Breast epithelium (tissue), 4 donors: ENCODE measurements around the gene RGS7. TPM values are rescaled to one million over a fixed set of nuclear protein-coding genes. Genes with fewer than 3 reads are reported as not detected.

Source experiments
- DNase-seq, 2 donors: peaks; one replicate each; pipeline ENCODE4 v3.0.0-alpha.2; 2019; ENCODE audit warnings: low spot score in 2 of 2
- H3K27ac ChIP-seq, 2 donors: fragments of 200-600 bp; sonication (generic) in 1 of 2; one replicate each; pipeline ENCODE4 v1.5.1; 2016 to 2019; ENCODE audit warnings: mild to moderate bottlenecking in 1 of 2
- H3K27me3 ChIP-seq, 2 donors: fragments of 200-600 bp; sonication (generic) in 1 of 2; one replicate each; pipeline versions ENCODE4 v1.5.1 to v1.6.0; 2017 to 2019; ENCODE audit warnings: control low read depth in 1 of 2, mild to moderate bottlenecking in 1 of 2
- H3K36me3 ChIP-seq: fragments of 200-600 bp; one replicate; pipeline ENCODE4 v1.5.1; 2019
- H3K4me1 ChIP-seq, 2 donors: fragments of 200-600 bp; sonication (generic); one replicate each; pipeline ENCODE4 v1.5.1; 2016 to 2019; ENCODE audit warnings: control low read depth in 1 of 2
- H3K4me3 ChIP-seq, 3 donors: fragments of 200-600 bp; sonication (generic); 1 replicate in 2 of 3; 2 replicates in 1 of 3; pipeline ENCODE4 v1.5.1; 2016 to 2019; ENCODE audit warnings: mild to moderate bottlenecking in 3 of 3, moderate library complexity in 2 of 3
- H3K9me3 ChIP-seq, 2 donors: fragments of 200-600 bp; sonication (generic) in 1 of 2; one replicate each; pipeline ENCODE4 v1.5.1; 2016 to 2019; ENCODE audit warnings: control low read depth in 1 of 2
- CTCF ChIP-seq, 3 donors: fragments of 450-650 bp; IDR thresholded peaks; one replicate each; pipeline ENCODE4 v1.5.1; 2016 to 2017; ENCODE audit warnings: antibody characterized with exemption in 3 of 3, mild to moderate bottlenecking in 3 of 3, moderate library complexity in 3 of 3
- POLR2A ChIP-seq: fragments of 450-650 bp; IDR thresholded peaks from one replicate; pipeline ENCODE4 v1.6.1; 2016; ENCODE audit warnings: antibody characterized with exemption, mild to moderate bottlenecking, moderate library complexity
- POLR2AphosphoS5 ChIP-seq, 3 donors: sonication (generic); formaldehyde crosslinking; IDR thresholded peaks; one replicate each; pipeline ENCODE4 v1.6.1; 2017; ENCODE audit warnings: antibody characterized with exemption in 3 of 3
- intact Hi-C: fragments of 100-400 bp; cut with DNase I; formaldehyde crosslinking; loops from one replicate; pipeline ENCODE4 v1.15.1; 2023; ENCODE audit warnings: low total_unique reads
- total RNA-seq, 3 donors: library from RNA; depleted of rRNA; stranded (reverse); fragments of >200 nt; gene quantifications; one replicate each; pipeline ENCODE4 v1.1.0, GENCODE V29; 2016

Gene RGS7
- total RNA-seq, 3 donors from 2014 or later = 0.16 TPM; not detected in 2

- no peak for TF ChIP-seq POLR2A
- TF ChIP-seq CTCF (IDR thresholded peaks at IDR 0.05) = no peak
- no peak for TF ChIP-seq POLR2AphosphoS5 (IDR thresholded peaks at IDR 0.05)
- intact Hi-C loops = loop anchor here (2.0 kb wide), 1 partner anchor 55 kb away; no protein-coding TSS in a partner anchor
- Histone ChIP-seq H3K4me3 (no peak overlapping the region), H3K9me3 (no peaks in the 10 kb centered on the region), H3K36me3 (no peaks in the 10 kb centered on the region), H3K27me3 (no peaks in the 10 kb centered on the region), H3K4me1 (no peaks in the 10 kb centered on the region), H3K27ac (no peak overlapping the region)
- no peak for DNase-seq
These were observed 25.0 kb downstream of the RGS7 start for GRCh38 chr1:241332037-241332409.

GRCh38 chr1:241331328-241332036, 25.5 kb downstream of the RGS7 start:
- H3K9me3 ChIP-seq = no peaks in the 10 kb centered on the region
- H3K4me3 ChIP-seq = no peak overlapping the region
- no peak overlapping the region for H3K27ac ChIP-seq
- no peaks in the 10 kb centered on the region for H3K36me3 ChIP-seq
- H3K27me3 ChIP-seq = no peaks in the 10 kb centered on the region
- no peak for DNase-seq
- intact Hi-C loops = loop anchor here (2.0 kb wide), 1 partner anchor 55 kb away; no protein-coding TSS in a partner anchor
- no peak for TF ChIP-seq POLR2A
- no peak for TF ChIP-seq CTCF (IDR thresholded peaks at IDR 0.05)
- no peak for TF ChIP-seq POLR2AphosphoS5 (IDR thresholded peaks at IDR 0.05)
- no peaks in the 10 kb centered on the region for H3K4me1 ChIP-seq

GRCh38 chr1:241330619-241331327, 26.2 kb downstream of the RGS7 start:
- H3K36me3 ChIP-seq = no peaks in the 10 kb centered on the region

GRCh38 chr1:241325456-241325855, 31.5 kb downstream of the RGS7 start:
- Histone ChIP-seq H3K4me3 (no peak overlapping the region), H3K4me1 (no peaks in the 10 kb centered on the region), H3K9me3 (no peaks in the 10 kb centered on the region), H3K36me3 (no peaks in the 10 kb centered on the region), H3K27me3 (no peaks in the 10 kb centered on the region), H3K27ac (no peak overlapping the region)
- intact Hi-C loops = no loop called here
- DNase-seq = no peak
- no peak for TF ChIP-seq POLR2A
- TF ChIP-seq CTCF (IDR thresholded peaks at IDR 0.05) = no peak
- TF ChIP-seq POLR2AphosphoS5 (IDR thresholded peaks at IDR 0.05) = no peak

More at GRCh38 chr1:241330619-241331327, 26.2 kb downstream of the RGS7 start:
- TF ChIP-seq POLR2AphosphoS5 (IDR thresholded peaks at IDR 0.05) = no peak
- TF ChIP-seq CTCF (IDR thresholded peaks at IDR 0.05) = no peak
- no peak for TF ChIP-seq POLR2A
- Histone ChIP-seq H3K27ac (no peak overlapping the region), H3K27me3 (no peaks in the 10 kb centered on the region), H3K9me3 (no peaks in the 10 kb centered on the region), H3K4me3 (no peak overlapping the region), H3K4me1 (no peaks in the 10 kb centered on the region)
- no peak for DNase-seq
- intact Hi-C loops = no loop called here
